ENCODE measurements around the gene KCNAB1. TPM values are rescaled to one million over a fixed set of nuclear protein-coding genes. Genes with fewer than 3 reads are reported as not detected.

The KCNAB1 gene
- total RNA-seq, 1 experiment from 2014 or later, result not detected

DNA sequence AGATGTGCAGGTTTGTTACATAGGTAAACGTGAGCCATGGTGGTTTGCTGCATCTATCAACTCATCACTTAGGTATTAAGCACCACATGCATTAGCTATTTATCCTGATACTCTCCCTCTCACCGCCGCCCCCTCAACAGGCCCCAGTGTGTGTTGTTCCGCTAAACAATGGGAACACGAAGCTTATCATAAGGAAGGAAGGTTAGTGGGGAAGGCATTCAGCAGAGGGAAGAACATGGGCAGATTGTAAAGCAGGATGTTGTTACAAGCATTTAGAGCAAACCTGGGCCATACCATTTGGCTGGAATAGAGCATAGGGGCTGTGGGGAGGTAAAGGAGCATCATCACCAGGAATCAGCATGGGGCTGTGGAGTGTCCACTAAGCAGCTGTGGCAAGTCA is 322.7 kb downstream of the KCNAB1 start:
- no TSS peak for BruUV-seq (replicated peaks)
- Histone ChIP-seq H3K27me3 (ENCODE audit: low read length) (peaks cover 25% of the 10 kb centered on the region), H3K9me3 (ENCODE audit: low read length) (no peaks in the 10 kb centered on the region), H3K27ac (ENCODE audit: low read length) (no peak overlapping the region), H3F3A (ENCODE audit: low read length, unreplicated experiment) (no peaks in the 10 kb centered on the region), H3K9ac (ENCODE audit: low read length) (no peak overlapping the region), H3K9me2 (replicated peaks; ENCODE audit: low read length) (no peaks in the 10 kb centered on the region), H2AFZ (ENCODE audit: low read length) (no peak overlapping the region), H3K36me3 (ENCODE audit: low read depth, low read length) (no peaks in the 10 kb centered on the region), H4K20me1 (ENCODE audit: low read length) (no peaks in the 10 kb centered on the region), H3K79me2 (ENCODE audit: low read length) (no peaks in the 10 kb centered on the region), H3K4me1 (ENCODE audit: insufficient read depth, low read length) (no peaks in the 10 kb centered on the region), H3K4me2 (ENCODE audit: low read length) (no peak overlapping the region), H3K4me3 (ENCODE audit: low read length) (no peak overlapping the region)
- TF ChIP-seq, protein P1, sequence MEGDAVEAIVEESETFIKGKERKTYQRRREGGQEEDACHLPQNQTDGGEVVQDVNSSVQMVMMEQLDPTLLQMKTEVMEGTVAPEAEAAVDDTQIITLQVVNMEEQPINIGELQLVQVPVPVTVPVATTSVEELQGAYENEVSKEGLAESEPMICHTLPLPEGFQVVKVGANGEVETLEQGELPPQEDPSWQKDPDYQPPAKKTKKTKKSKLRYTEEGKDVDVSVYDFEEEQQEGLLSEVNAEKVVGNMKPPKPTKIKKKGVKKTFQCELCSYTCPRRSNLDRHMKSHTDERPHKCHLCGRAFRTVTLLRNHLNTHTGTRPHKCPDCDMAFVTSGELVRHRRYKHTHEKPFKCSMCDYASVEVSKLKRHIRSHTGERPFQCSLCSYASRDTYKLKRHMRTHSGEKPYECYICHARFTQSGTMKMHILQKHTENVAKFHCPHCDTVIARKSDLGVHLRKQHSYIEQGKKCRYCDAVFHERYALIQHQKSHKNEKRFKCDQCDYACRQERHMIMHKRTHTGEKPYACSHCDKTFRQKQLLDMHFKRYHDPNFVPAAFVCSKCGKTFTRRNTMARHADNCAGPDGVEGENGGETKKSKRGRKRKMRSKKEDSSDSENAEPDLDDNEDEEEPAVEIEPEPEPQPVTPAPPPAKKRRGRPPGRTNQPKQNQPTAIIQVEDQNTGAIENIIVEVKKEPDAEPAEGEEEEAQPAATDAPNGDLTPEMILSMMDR (conservative IDR thresholded peaks at IDR 0.05; ENCODE audit: low read depth, low read length), result no peak
- TF ChIP-seq EZH2 (IDR thresholded peaks at IDR 0.05; ENCODE audit: low read length, unreplicated experiment), result no peak
- TF ChIP-seq EZH2phosphoT487 (IDR thresholded peaks at IDR 0.05; ENCODE audit: borderline replicate concordance, low read length), result no peak
- ChIA-PET POLR2A (ENCODE audit: unreplicated experiment) (no interaction called here), CTCF (interaction anchor here (0.6 kb wide), 2 partner anchors 63 to 332 kb away, joined by 3 read pairs; no protein-coding TSS in a partner anchor)
- ATAC-seq (no peak), DNase-seq (no peak)
- intact Hi-C loops (cut with micrococcal nuclease), result no loop called here

DNA sequence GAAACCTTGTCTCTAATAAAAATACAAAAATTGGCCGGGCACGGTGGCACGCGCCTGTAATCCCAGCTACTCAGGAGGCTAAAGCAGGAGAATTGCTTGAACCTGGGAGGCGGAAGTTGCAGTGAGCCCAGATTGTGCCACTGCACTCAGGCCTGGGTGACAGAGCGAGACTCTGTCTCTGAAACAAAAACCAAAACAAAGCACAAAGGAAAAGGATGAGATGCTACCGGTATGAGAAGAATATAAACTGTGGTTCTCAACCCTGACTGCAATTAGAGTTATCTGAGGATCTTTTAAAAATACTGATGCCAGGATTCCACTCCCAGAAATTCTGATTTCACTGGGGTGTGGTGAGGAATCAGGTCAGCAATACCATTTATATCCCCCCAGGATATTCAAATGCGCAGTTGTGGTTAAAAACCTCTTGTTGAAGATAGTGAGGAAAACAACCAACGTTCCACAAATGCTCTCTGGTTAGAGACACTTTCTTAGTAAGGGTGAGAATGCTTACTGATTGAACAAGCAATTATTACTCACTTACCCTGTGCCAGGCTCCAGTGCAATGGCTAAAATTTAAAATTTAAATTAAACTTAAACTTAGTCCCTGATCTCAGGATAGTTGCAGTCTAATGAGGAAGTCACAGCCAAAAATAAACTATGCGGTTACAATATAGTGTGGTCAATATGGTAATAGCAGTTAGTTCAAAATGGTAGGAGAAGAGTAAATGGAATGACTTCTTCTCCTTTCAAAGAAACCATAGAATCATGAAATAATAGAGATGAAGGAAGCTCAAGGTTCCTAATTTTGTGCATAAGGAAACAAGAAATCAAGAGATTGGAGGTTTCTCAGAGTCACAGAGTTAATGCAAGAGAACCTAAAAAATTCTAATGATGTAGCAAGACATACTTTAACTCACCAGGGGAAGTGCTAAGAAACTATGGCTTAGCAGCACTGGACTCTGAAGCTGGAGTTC is 325.0 kb downstream of the KCNAB1 start:
- TF ChIP-seq EZH2 (IDR thresholded peaks at IDR 0.05; ENCODE audit: low read length, unreplicated experiment) (no peak), EZH2phosphoT487 (IDR thresholded peaks at IDR 0.05; ENCODE audit: borderline replicate concordance, low read length) (no peak)
- TF ChIP-seq, protein P1 (conservative IDR thresholded peaks at IDR 0.05; ENCODE audit: low read depth, low read length), result no peak
- DNase-seq (no peak), ATAC-seq (no peak)
- Histone ChIP-seq H3F3A (ENCODE audit: low read length, unreplicated experiment) (no peaks in the 10 kb centered on the region), H3K9ac (ENCODE audit: low read length) (no peak overlapping the region), H3K36me3 (ENCODE audit: low read depth, low read length) (no peaks in the 10 kb centered on the region), H3K9me3 (ENCODE audit: low read length) (no peaks in the 10 kb centered on the region), H3K79me2 (ENCODE audit: low read length) (no peaks in the 10 kb centered on the region), H3K27me3 (ENCODE audit: low read length) (peaks cover 22% of the 10 kb centered on the region), H3K4me2 (ENCODE audit: low read length) (no peak overlapping the region), H4K20me1 (ENCODE audit: low read length) (no peaks in the 10 kb centered on the region), H2AFZ (ENCODE audit: low read length) (no peak overlapping the region), H3K4me1 (ENCODE audit: insufficient read depth, low read length) (no peaks in the 10 kb centered on the region), H3K9me2 (replicated peaks; ENCODE audit: low read length) (no peaks in the 10 kb centered on the region), H3K27ac (ENCODE audit: low read length) (no peak overlapping the region), H3K4me3 (ENCODE audit: low read length) (no peak overlapping the region)
- intact Hi-C loops (cut with micrococcal nuclease), result loop anchor here (5.0 kb wide), 2 partner anchors 227 to 692 kb away; partner anchors contain the start of gene TIPARP
- BruUV-seq (replicated peaks), result no TSS peak
- POLR2A ChIA-PET (ENCODE audit: unreplicated experiment), result interaction anchor here (0.6 kb wide), 1 partner anchor 110 kb away, joined by 3 read pairs; no protein-coding TSS in a partner anchor
- CTCF ChIA-PET, result no interaction called here

Measured in PC-3 (cell line).